Measurements from ENCODE around the gene CEACAM18. TPM values are rescaled to one million over a fixed set of nuclear protein-coding genes. Genes with fewer than 3 reads are reported as not detected.
A peak's percentile ranks its signal among the peaks of the same experiment; 100 is the strongest.
"Not testable (repeated sequence)": the region's sequence is repeated elsewhere in the genome, so short reads cannot be mapped to it uniquely, and the experiment has no call there.

CEACAM18 gene
- total and polyA plus RNA-seq, 10 of the 15 experiments (the other 5 are each of a cell fraction or from before 2014, with no cell fraction given), result not detected

GRCh38 chr19:51447510-51447909 lies 30.8 kb upstream of the CEACAM18 start:
- 57% methylated on average over 3 of the region's 3 CpGs for WGBS (ENCODE audit: insufficient coverage, insufficient replicate concordance, low lambda C conversion rate, missing lambda C conversion rate)

GRCh38 chr19:51448011-51448410 lies 30.3 kb upstream of the CEACAM18 start:
- WGBS (ENCODE audit: insufficient coverage, insufficient replicate concordance, low lambda C conversion rate, missing lambda C conversion rate), result 57% methylated on average over 7 of the region's 7 CpGs
- ChIA-PET SMC1A (ENCODE audit: uncharacterized antibody, unreplicated experiment) (interaction anchor here (1.7 to 2.3 kb wide), 2 partner anchors 30 to 52 kb away, joined by 4 to 8 read pairs; partner anchors contain the start of gene SIGLEC10), CTCF (interaction anchor here (1.1 to 1.5 kb wide), 2 partner anchors 152 to 209 kb away, joined by 3 to 4 read pairs; no protein-coding TSS in a partner anchor), RAD21 (ENCODE audit: unreplicated experiment) (no interaction called here), POLR2A (no interaction called here)
- H3K27me3 ChIP-seq (replicated peaks in 1 of 2; ENCODE audit: control insufficient read depth in 2 of 2, insufficient read depth in 2 of 2, low read length in 1 of 2), result no peaks in the 10 kb centered on the region; a peak in 1 of 4 replicates
- peak overlapping the region; percentile 2; the same call in 1 of the 2 replicates for H3K4me2 ChIP-seq (ENCODE audit: control insufficient read depth, insufficient read depth)
- BruUV-seq (replicated peaks), result no TSS peak
- no peaks in the 10 kb centered on the region for H4K20me1 ChIP-seq (ENCODE audit: control insufficient read depth, insufficient read depth)
- no peak for DNase-seq (ENCODE audit: low read depth, low spot score)
- peaks cover 5% of the 10 kb centered on the region; the same call in 1 of the 2 replicates for H3K4me1 ChIP-seq (ENCODE audit: control insufficient read depth, insufficient read depth, low read length)
- H3K9me3 ChIP-seq (replicated peaks; ENCODE audit: control insufficient read depth, insufficient read depth, low read length), result no peaks in the 10 kb centered on the region; the same call in 2 of the 3 replicates
- H2AFZ ChIP-seq (ENCODE audit: control insufficient read depth, low read depth, low read length), result no peak overlapping the region
- no peaks in the 10 kb centered on the region for H3K79me2 ChIP-seq (ENCODE audit: control insufficient read depth, insufficient read depth, low read length)
- no peak overlapping the region for H3K4me3 ChIP-seq
- no peaks in the 10 kb centered on the region for H3K36me3 ChIP-seq (ENCODE audit: control insufficient read depth in 2 of 2, insufficient read depth in 2 of 2, low read length in 1 of 2)
- no peak for FAIRE-seq
- in situ Hi-C loops (cut with MboI) (no loop called here), intact Hi-C loops (cut with micrococcal nuclease; ENCODE audit: unreplicated experiment) (no loop called here)
- no peak for ATAC-seq
- no peak overlapping the region for H3K27ac ChIP-seq (ENCODE audit: control insufficient read depth, insufficient read depth)
- no peak overlapping the region for H3K9ac ChIP-seq (ENCODE audit: control insufficient read depth, insufficient read depth, low read length)
- TF ChIP-seq LARP7 (IDR thresholded peaks at IDR 0.05), result no peak
- TF ChIP-seq TCF12 (IDR thresholded peaks at IDR 0.05; ENCODE audit: low read depth, low read length), result no peak
- no peak for TF ChIP-seq BCL3 (IDR thresholded peaks at IDR 0.05; ENCODE audit: borderline replicate concordance, insufficient read depth, low read depth, low read length, poor library complexity, severe bottlenecking)
- no peak for TF ChIP-seq EGR1 (IDR thresholded peaks at IDR 0.05; ENCODE audit: borderline replicate concordance in 1 of 2, low read depth in 2 of 2, low read length in 2 of 2)
- TF ChIP-seq MAX (IDR thresholded peaks at IDR 0.05; ENCODE audit: low read depth, low read length), result no peak
- no peak for TF ChIP-seq JUNB (IDR thresholded peaks at IDR 0.05)
- no peak for TF ChIP-seq RUNX3 (IDR thresholded peaks at IDR 0.05; ENCODE audit: low read length)
- no peak for TF ChIP-seq ZNF24 (IDR thresholded peaks at IDR 0.05)
- TF ChIP-seq USF1 (IDR thresholded peaks at IDR 0.05; ENCODE audit: borderline replicate concordance, extremely low read length, insufficient read depth, low read depth, low read length), result no peak
- no peak for TF ChIP-seq ZNF384 (IDR thresholded peaks at IDR 0.05; ENCODE audit: borderline replicate concordance, low read depth, low read length)
- no peak for TF ChIP-seq FOXK2 (IDR thresholded peaks at IDR 0.05)
- TF ChIP-seq NBN (IDR thresholded peaks at IDR 0.05), result no peak
- TF ChIP-seq CHD4 (IDR thresholded peaks at IDR 0.05), result no peak
- no peak for TF ChIP-seq MLLT1 (IDR thresholded peaks at IDR 0.05)

More at GRCh38 chr19:51447510-51447909, 30.8 kb upstream of the CEACAM18 start:
- ChIA-PET SMC1A (ENCODE audit: uncharacterized antibody, unreplicated experiment) (interaction anchor here (1.0 to 2.3 kb wide), 2 partner anchors 30 to 214 kb away, joined by 3 to 8 read pairs; partner anchors contain the start of gene SIGLEC10), CTCF (interaction anchor here (1.1 to 1.5 kb wide), 2 partner anchors 151 to 210 kb away, joined by 3 to 4 read pairs; no protein-coding TSS in a partner anchor)
- H3K4me1 ChIP-seq (ENCODE audit: control insufficient read depth, insufficient read depth, low read length); H3K4me2 ChIP-seq (ENCODE audit: control insufficient read depth, insufficient read depth); POLR2A ChIA-PET; ATAC-seq; H3K79me2 ChIP-seq (ENCODE audit: control insufficient read depth, insufficient read depth, low read length); H3K27me3 ChIP-seq (replicated peaks in 1 of 2; ENCODE audit: control insufficient read depth in 2 of 2, insufficient read depth in 2 of 2, low read length in 1 of 2); H3K9ac ChIP-seq (ENCODE audit: control insufficient read depth, insufficient read depth, low read length); in situ Hi-C loops (cut with MboI); BruUV-seq (replicated peaks); intact Hi-C loops (cut with micrococcal nuclease; ENCODE audit: unreplicated experiment); H2AFZ ChIP-seq (ENCODE audit: control insufficient read depth, low read depth, low read length); H3K9me3 ChIP-seq (replicated peaks; ENCODE audit: control insufficient read depth, insufficient read depth, low read length); FAIRE-seq; H3K27ac ChIP-seq (ENCODE audit: control insufficient read depth, insufficient read depth); H3K36me3 ChIP-seq (ENCODE audit: control insufficient read depth in 2 of 2, insufficient read depth in 2 of 2, low read length in 1 of 2); RAD21 ChIA-PET (ENCODE audit: unreplicated experiment); H4K20me1 ChIP-seq (ENCODE audit: control insufficient read depth, insufficient read depth); DNase-seq (ENCODE audit: low read depth, low spot score); H3K4me3 ChIP-seq: not testable (repeated sequence)
- peak; percentile 65 for TF ChIP-seq NFYB (IDR thresholded peaks at IDR 0.05; ENCODE audit: insufficient read depth, low read depth, low read length)

Data from GM12878 (cell line).